RWPE2 (cell line): ENCODE results near the gene DOCK7.

ENCODE experiments used
- ATAC-seq: fragments of 200-7000 bp; cut with Tn5 transposase; 3 replicates; pipeline ENCODE4 v1.9.1; 2021; ENCODE audit warnings: low read depth
- DNase-seq: peaks from one replicate; pipeline ENCODE4 v3.0.0-alpha.2; 2020; ENCODE audit warnings: low spot score
- H3K27ac ChIP-seq: fragments of 450-650 bp; 2 replicates; pipeline ENCODE4 v1.5.1; 2017; ENCODE audit warnings: mild to moderate bottlenecking; ENCODE audit not compliant: poor library complexity, severe bottlenecking
- H3K27me3 ChIP-seq: fragments of 250-450 bp; sonication (Bioruptor Pico); 2 replicates; pipeline ENCODE4 v1.5.1; 2021; ENCODE audit warnings: mild to moderate bottlenecking, moderate library complexity; ENCODE audit not compliant: insufficient read depth, poor library complexity, severe bottlenecking
- H3K36me3 ChIP-seq: fragments of 250-450 bp; sonication (Bioruptor Pico); 2 replicates; pipeline ENCODE4 v1.5.1; 2020; ENCODE audit warnings: low read depth, mild to moderate bottlenecking, moderate library complexity
- H3K4me1 ChIP-seq: fragments of 250-450 bp; sonication (Bioruptor Pico); 2 replicates; pipeline ENCODE4 v1.5.1; 2021; ENCODE audit warnings: mild to moderate bottlenecking, moderate library complexity; ENCODE audit not compliant: insufficient read depth, poor library complexity, severe bottlenecking
- H3K4me3 ChIP-seq: fragments of 250-450 bp; sonication (Bioruptor Pico); 2 replicates; pipeline ENCODE4 v1.5.1; 2021; ENCODE audit warnings: mild to moderate bottlenecking, moderate library complexity; ENCODE audit not compliant: severe bottlenecking
- H3K9me3 ChIP-seq: fragments of 250-450 bp; sonication (Bioruptor Pico); 2 replicates; pipeline ENCODE4 v1.5.1; 2021; ENCODE audit warnings: mild to moderate bottlenecking, moderate library complexity; ENCODE audit not compliant: severe bottlenecking
- TF ChIP-seq, protein P1 (sequence below): fragments of 450-650 bp; IDR thresholded peaks from one replicate; pipeline ENCODE4 v1.5.1; 2017; ENCODE audit warnings: mild to moderate bottlenecking, moderate library complexity; ENCODE audit not compliant: poor library complexity, severe bottlenecking

The DOCK7 gene

DNA sequence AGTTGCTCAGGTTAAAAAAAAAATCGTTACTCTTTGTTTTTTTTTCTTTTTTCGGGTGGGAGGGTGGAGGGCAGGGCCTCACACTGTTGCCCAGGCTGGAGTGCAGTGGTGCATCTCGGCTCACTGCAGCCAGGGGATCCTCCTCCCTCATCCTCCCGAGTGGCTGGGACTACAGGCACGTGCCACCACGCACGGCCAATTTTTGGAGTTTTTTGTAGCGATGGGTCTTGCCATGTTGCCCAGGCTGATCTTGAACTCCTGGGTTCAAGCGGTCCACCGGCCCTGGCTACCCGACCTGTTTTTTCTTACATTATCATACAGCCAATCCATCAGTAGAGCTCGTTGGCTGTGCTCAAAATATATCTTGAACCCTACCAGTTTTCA lies 253.6 kb downstream of the DOCK7 start:
- Histone ChIP-seq H3K4me1 (no peaks in the 10 kb centered on the region), H3K36me3 (peaks cover 2% of the 10 kb centered on the region), H3K27ac (no peak overlapping the region), H3K9me3 (no peaks in the 10 kb centered on the region), H3K27me3 (no peaks in the 10 kb centered on the region), H3K4me3 (no peak overlapping the region)
- DNase-seq (no peak), ATAC-seq (no peak)
- TF ChIP-seq, protein P1, sequence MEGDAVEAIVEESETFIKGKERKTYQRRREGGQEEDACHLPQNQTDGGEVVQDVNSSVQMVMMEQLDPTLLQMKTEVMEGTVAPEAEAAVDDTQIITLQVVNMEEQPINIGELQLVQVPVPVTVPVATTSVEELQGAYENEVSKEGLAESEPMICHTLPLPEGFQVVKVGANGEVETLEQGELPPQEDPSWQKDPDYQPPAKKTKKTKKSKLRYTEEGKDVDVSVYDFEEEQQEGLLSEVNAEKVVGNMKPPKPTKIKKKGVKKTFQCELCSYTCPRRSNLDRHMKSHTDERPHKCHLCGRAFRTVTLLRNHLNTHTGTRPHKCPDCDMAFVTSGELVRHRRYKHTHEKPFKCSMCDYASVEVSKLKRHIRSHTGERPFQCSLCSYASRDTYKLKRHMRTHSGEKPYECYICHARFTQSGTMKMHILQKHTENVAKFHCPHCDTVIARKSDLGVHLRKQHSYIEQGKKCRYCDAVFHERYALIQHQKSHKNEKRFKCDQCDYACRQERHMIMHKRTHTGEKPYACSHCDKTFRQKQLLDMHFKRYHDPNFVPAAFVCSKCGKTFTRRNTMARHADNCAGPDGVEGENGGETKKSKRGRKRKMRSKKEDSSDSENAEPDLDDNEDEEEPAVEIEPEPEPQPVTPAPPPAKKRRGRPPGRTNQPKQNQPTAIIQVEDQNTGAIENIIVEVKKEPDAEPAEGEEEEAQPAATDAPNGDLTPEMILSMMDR: no peak

DNA sequence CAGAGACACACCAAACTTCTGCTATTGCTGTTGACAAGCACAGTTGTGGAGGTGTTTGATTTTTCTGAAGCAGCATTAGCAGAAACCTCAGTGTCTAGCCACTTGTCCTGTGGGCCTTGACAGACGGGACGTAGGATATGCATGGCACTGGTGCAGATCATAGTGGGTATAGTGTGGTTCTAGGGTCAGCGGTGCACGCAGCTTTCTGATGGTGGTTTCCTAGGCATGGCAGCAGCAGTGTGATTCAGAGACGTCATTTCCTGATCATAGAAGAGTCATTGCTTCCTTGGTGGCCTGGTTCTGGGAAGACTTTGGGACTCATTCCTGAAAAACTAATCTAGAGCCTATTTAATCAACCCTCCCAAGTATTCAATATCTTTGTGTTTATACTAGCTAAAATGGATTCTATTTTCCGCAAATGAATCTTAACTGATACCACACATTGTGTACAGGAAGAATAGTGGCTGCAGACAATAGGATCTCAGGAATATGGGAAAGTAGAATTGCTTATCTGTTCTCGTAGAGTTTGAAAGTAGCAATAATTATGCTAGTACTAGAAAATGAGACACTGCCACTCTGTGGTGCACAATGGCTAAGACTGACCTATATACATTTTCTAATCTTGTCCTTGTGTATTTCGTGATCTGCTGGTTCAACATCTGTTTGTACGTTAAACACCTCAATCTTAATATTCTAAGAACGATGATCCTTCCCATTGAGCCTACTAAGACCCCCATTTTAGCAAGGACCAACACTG lies 254.1 kb downstream of the DOCK7 start:
- DNase-seq (no peak), ATAC-seq (no peak)
- TF ChIP-seq, protein P1: peak; percentile 21
- no peak overlapping the region for H3K4me3 ChIP-seq
- H3K27me3 ChIP-seq: no peaks in the 10 kb centered on the region
- no peak overlapping the region for H3K27ac ChIP-seq
- no peaks in the 10 kb centered on the region for H3K9me3 ChIP-seq
- H3K4me1 ChIP-seq: no peaks in the 10 kb centered on the region
- no peaks in the 10 kb centered on the region for H3K36me3 ChIP-seq

DNA sequence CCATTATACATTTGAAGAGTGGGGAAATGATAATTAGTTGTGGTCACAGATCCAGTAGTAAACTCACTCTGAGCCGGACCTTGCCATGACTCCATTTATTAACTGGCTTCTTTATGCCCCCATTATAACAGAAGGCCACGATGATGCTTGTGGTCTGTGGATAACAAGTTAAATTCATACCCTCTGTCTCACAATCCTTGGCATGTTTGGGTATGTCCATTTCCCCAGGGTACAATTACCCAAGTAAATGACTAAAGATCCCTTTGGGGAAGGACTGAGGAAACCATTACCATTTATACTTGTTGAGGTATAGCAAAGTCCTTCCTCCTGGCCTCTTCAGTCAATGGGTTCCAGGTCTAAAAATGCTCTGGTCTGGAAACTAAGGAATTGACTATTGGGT lies 258.6 kb downstream of the DOCK7 start:
- H3K9me3 ChIP-seq: no peaks in the 10 kb centered on the region
- H3K27me3 ChIP-seq: no peaks in the 10 kb centered on the region
- no peaks in the 10 kb centered on the region for H3K36me3 ChIP-seq
- TF ChIP-seq, protein P1: no peak
- ATAC-seq (no peak), DNase-seq (no peak)
- no peak overlapping the region for H3K27ac ChIP-seq
- H3K4me1 ChIP-seq: peaks cover 7% of the 10 kb centered on the region
- H3K4me3 ChIP-seq: no peak overlapping the region

DNA sequence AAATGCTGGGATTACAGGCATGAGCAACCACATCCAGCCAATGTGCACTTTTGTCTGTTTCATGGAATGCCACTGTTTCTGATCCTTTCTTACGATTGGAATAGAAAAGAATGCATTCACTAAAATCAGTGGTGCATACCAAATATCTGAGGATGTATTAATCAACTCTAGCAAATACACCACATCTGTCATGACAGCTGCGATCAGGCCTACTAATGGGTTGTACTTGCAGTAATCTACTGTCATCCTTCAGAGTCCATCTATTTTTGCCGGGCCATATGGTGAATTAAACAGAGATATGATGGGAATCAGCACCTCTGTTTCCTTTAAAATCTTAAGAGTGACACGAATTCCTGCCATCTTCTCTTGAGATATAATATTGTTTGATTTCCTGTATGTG lies 259.8 kb downstream of the DOCK7 start:
- Histone ChIP-seq H3K9me3 (no peaks in the 10 kb centered on the region), H3K27me3 (no peaks in the 10 kb centered on the region), H3K4me1 (peaks cover 7% of the 10 kb centered on the region), H3K36me3 (no peaks in the 10 kb centered on the region), H3K27ac (no peak overlapping the region), H3K4me3 (no peak overlapping the region)
- TF ChIP-seq, protein P1: no peak
- no peak for DNase-seq
- ATAC-seq: no peak

DNA sequence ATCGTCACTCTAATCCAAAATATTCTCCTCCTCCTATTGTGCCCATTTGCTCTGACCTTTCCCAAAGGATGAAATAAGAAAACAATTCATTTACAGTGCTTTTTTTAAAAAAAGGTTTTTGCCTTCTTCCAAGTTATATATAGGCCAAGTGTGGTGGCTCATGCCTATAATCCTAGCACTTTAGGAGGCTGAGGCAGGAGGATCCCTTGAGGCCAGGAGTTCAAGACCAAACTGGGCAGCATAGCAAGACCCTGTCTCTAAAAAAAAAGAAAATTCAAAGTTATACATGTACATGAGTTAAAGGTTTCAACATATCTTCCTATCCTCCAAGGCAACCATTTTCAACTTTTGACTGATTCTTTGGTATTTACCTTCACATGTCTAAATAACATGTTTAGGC lies 261.4 kb downstream of the DOCK7 start:
- H3K27ac ChIP-seq: peak overlapping the region; percentile 4
- no peaks in the 10 kb centered on the region for H3K27me3 ChIP-seq
- ATAC-seq (no peak), DNase-seq (no peak)
- H3K36me3 ChIP-seq: no peaks in the 10 kb centered on the region
- H3K4me1 ChIP-seq: peaks cover 7% of the 10 kb centered on the region
- TF ChIP-seq, protein P1: no peak
- H3K4me3 ChIP-seq: no peak overlapping the region
- no peaks in the 10 kb centered on the region for H3K9me3 ChIP-seq
